PC-3 (cell line): ENCODE measurements around the gene USP12. TPM values are rescaled to one million over a fixed set of nuclear protein-coding genes. Genes with fewer than 3 reads are reported as not detected.

Experiments
- ATAC-seq: fragments of 200-7000 bp; cut with Tn5 transposase; 2 replicates; pipeline ENCODE4 v1.9.1; 2020; ENCODE audit warnings: mild to moderate bottlenecking, moderate library complexity
- BruUV-seq: library from RNA; stranded (reverse); fragments of 400-500 nt; replicated peaks from 2 replicates; lab custom pipeline; 2021; lab: Mats Ljungman, UMichigan
- CTCF ChIA-PET: fragments of 300-600 bp; sonication (Branson Sonifier 250); formaldehyde crosslinking; loops from one replicate; lab custom pipeline; 2022; ENCODE audit warnings: antibody characterized with exemption; lab: Charles Lee
- POLR2A ChIA-PET: fragments of 300-600 bp; sonication (Branson Sonifier 250); formaldehyde crosslinking; loops from one replicate; lab custom pipeline; 2022; ENCODE audit warnings: antibody characterized with exemption; ENCODE audit not compliant: unreplicated experiment; lab: Charles Lee
- DNase-seq: peaks from one replicate; pipeline ENCODE4 v3.0.0-alpha.2; 2015
- H2AFZ ChIP-seq: fragments of 300-600 bp; sonication (generic); 2 replicates; pipeline ENCODE4 v1.6.0; 2016; ENCODE audit warnings: antibody characterized with exemption, low read length
- H3F3A ChIP-seq: fragments of 300-600 bp; sonication (generic); one replicate; pipeline ENCODE4 v1.6.0; 2017; ENCODE audit warnings: antibody characterized with exemption, low read length, control low read depth, mild to moderate bottlenecking; ENCODE audit not compliant: unreplicated experiment
- H3K27ac ChIP-seq: fragments of 300-600 bp; sonication (generic); 2 replicates; pipeline ENCODE4 v1.5.1; 2016; ENCODE audit warnings: mild to moderate bottlenecking, low read length
- H3K27me3 ChIP-seq: fragments of 300-600 bp; sonication (generic); 2 replicates; pipeline ENCODE4 v1.6.1; 2016; ENCODE audit warnings: low read length, mixed read lengths
- H3K36me3 ChIP-seq: fragments of 300-600 bp; sonication (generic); 2 replicates; pipeline ENCODE4 v1.6.1; 2016; ENCODE audit warnings: low read depth, mixed run types, low read length, mixed read lengths
- H3K4me1 ChIP-seq: fragments of 300-600 bp; sonication (generic); 2 replicates; pipeline ENCODE4 v1.5.1; 2016; ENCODE audit warnings: low read length; ENCODE audit not compliant: insufficient read depth
- H3K4me2 ChIP-seq: fragments of 300-600 bp; sonication (generic); 2 replicates; pipeline ENCODE4 v1.6.0; 2016; ENCODE audit warnings: low read length
- H3K4me3 ChIP-seq: fragments of 300-600 bp; sonication (generic); 2 replicates; pipeline ENCODE4 v1.5.1; 2016; ENCODE audit warnings: mild to moderate bottlenecking, low read length, mixed read lengths
- H3K79me2 ChIP-seq: fragments of 300-600 bp; sonication (generic); 2 replicates; pipeline ENCODE4 v1.6.1; 2017; ENCODE audit warnings: low read length, mixed read lengths
- H3K9ac ChIP-seq: fragments of 300-600 bp; sonication (generic); 2 replicates; pipeline ENCODE4 v1.6.0; 2016; ENCODE audit warnings: mild to moderate bottlenecking, low read length
- H3K9me2 ChIP-seq: fragments of 300-600 bp; sonication (generic); replicated peaks from 2 replicates; pipeline ENCODE4 v1.6.1; 2016; ENCODE audit warnings: mixed run types, low read length, mixed read lengths
- H3K9me3 ChIP-seq: fragments of 300-600 bp; sonication (generic); 2 replicates; pipeline ENCODE4 v1.6.1; 2016; ENCODE audit warnings: low read length, mixed read lengths
- H4K20me1 ChIP-seq: fragments of 300-600 bp; sonication (generic); 2 replicates; pipeline ENCODE4 v1.6.1; 2016; ENCODE audit warnings: low read length, mixed read lengths
- EZH2 ChIP-seq: fragments of 300-600 bp; sonication (generic); IDR thresholded peaks from one replicate; pipeline ENCODE4 v1.6.1; 2017; ENCODE audit warnings: antibody characterized with exemption, mild to moderate bottlenecking, low read length; ENCODE audit not compliant: unreplicated experiment
- EZH2phosphoT487 ChIP-seq: fragments of 300-600 bp; sonication (generic); IDR thresholded peaks from 2 replicates; pipeline ENCODE4 v1.6.1; 2018; ENCODE audit warnings: mild to moderate bottlenecking, antibody characterized with exemption, low read length, borderline replicate concordance
- intact Hi-C: fragments of 100-400 bp; cut with micrococcal nuclease; formaldehyde crosslinking; loops from 2 replicates; pipeline ENCODE4 v1.9.0; 2023
- total RNA-seq: library from RNA; depleted of rRNA; stranded (reverse); fragments of >200 nt; gene quantifications from 2 replicates; pipeline ENCODE4 v1.2.3, GENCODE V29; 2014
- TF ChIP-seq, protein P1 (sequence below): fragments of 300-600 bp; sonication (generic); conservative IDR thresholded peaks from 2 replicates; pipeline ENCODE4 v1.5.1; 2017; ENCODE audit warnings: antibody characterized with exemption, low read depth, mild to moderate bottlenecking, low read length

USP12 gene
- total RNA-seq, 1 experiment from 2014 or later, result 24.2 TPM

DNA sequence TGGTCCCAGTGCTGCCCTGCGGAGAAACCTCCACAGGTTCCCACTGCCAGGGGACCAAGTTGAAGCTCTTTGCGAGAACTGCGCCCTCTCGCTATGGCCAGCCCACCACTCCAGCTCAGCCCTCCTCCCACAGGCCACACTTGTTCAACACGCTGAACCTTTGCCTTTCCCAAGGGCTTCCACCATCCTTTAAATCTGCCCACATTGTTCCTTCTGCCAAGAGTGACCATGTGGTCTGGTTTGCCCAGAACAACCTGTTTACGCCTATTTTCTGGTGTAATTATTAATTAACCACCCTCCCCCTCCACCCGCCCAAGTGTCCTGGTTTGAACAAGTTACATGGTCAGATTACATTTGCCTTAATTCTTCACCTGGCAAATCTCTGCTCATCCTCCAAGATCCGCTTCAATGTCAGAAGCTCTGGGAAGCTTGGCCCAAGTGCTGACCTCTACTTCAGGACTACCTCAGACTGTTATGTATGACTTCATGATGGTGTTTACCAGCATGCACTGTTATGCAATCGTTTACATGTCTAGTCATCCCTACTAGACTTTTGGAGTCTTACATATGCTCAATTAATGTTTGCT, 12.0 kb upstream of the USP12 start:
- Histone ChIP-seq H3F3A (peaks cover 3% of the 10 kb centered on the region), H3K4me3 (no peak overlapping the region), H3K36me3 (no peaks in the 10 kb centered on the region), H3K9me3 (no peaks in the 10 kb centered on the region), H3K27ac (peak overlapping the region; percentile 86), H3K4me2 (peak overlapping the region; percentile 56), H3K4me1 (peaks cover 40% of the 10 kb centered on the region), H3K27me3 (no peaks in the 10 kb centered on the region), H3K9me2 (no peaks in the 10 kb centered on the region), H3K79me2 (no peaks in the 10 kb centered on the region), H3K9ac (peak overlapping the region; percentile 46), H2AFZ (no peak overlapping the region), H4K20me1 (no peaks in the 10 kb centered on the region)
- ChIA-PET CTCF (no interaction called here), POLR2A (interaction anchor here (0.5 kb wide), 1 partner anchor 10 kb away, joined by 5 read pairs; no protein-coding TSS in a partner anchor)
- intact Hi-C loops, result no loop called here
- peak; percentile 49 for DNase-seq
- no peak for ATAC-seq
- BruUV-seq, result no TSS peak
- no peak for TF ChIP-seq EZH2phosphoT487
- no peak for TF ChIP-seq EZH2
- TF ChIP-seq, protein P1, sequence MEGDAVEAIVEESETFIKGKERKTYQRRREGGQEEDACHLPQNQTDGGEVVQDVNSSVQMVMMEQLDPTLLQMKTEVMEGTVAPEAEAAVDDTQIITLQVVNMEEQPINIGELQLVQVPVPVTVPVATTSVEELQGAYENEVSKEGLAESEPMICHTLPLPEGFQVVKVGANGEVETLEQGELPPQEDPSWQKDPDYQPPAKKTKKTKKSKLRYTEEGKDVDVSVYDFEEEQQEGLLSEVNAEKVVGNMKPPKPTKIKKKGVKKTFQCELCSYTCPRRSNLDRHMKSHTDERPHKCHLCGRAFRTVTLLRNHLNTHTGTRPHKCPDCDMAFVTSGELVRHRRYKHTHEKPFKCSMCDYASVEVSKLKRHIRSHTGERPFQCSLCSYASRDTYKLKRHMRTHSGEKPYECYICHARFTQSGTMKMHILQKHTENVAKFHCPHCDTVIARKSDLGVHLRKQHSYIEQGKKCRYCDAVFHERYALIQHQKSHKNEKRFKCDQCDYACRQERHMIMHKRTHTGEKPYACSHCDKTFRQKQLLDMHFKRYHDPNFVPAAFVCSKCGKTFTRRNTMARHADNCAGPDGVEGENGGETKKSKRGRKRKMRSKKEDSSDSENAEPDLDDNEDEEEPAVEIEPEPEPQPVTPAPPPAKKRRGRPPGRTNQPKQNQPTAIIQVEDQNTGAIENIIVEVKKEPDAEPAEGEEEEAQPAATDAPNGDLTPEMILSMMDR, result no peak

GRCh38 chr13:27182844-27183497, 11.4 kb upstream of the USP12 start:
- Histone ChIP-seq H3K27me3 (no peaks in the 10 kb centered on the region), H4K20me1 (no peaks in the 10 kb centered on the region), H3K4me3 (peak overlapping the region; percentile 41), H3K9me3 (no peaks in the 10 kb centered on the region), H3K9me2 (no peaks in the 10 kb centered on the region), H3K4me2 (peak overlapping the region; percentile 79), H3K79me2 (no peaks in the 10 kb centered on the region), H3K27ac (peak overlapping the region; percentile 88), H3K9ac (peak overlapping the region; percentile 59), H3F3A (peaks cover 3% of the 10 kb centered on the region), H3K4me1 (peaks cover 39% of the 10 kb centered on the region), H3K36me3 (no peaks in the 10 kb centered on the region), H2AFZ (peak overlapping the region; percentile 77)
- TF ChIP-seq, protein P1, result no peak
- TF ChIP-seq EZH2phosphoT487 (no peak), EZH2 (no peak)
- intact Hi-C loops, result no loop called here
- ATAC-seq (peak; percentile 95), DNase-seq (peak; percentile 94)
- POLR2A ChIA-PET, result interaction anchor here (0.5 kb wide), 1 partner anchor 11 kb away, joined by 5 read pairs; no protein-coding TSS in a partner anchor
- BruUV-seq, result TSS peak; percentile 35
- CTCF ChIA-PET, result no interaction called here

DNA sequence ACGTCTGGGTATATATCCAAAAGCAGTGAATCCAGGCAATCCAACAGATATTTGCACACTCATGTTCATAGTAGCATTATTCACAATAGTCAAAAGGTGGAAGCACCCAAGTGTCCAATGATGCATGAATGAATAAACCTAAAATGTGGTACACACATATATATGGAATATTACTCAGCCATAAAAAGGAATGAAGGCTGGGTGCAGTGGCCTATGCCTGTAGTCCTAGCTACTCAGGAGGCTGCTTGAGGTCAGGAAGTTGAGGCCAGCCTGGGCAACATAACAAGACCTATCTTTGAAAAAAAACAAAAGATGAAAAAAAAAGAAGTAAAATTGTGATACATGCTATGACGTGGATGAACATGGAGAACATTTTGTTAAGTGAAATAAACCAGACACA, 10.4 kb upstream of the USP12 start:
- Histone ChIP-seq H3K4me2 (0 out of 2 replicates have a peak overlapping the region, but pooled peaks have one; percentile 79), H3K27ac (no peak overlapping the region), H3K4me1 (peaks cover 39% of the 10 kb centered on the region), H3F3A (peaks cover 3% of the 10 kb centered on the region), H4K20me1 (no peaks in the 10 kb centered on the region), H3K36me3 (no peaks in the 10 kb centered on the region), H3K9me2 (no peaks in the 10 kb centered on the region), H3K9ac (no peak overlapping the region), H3K9me3 (no peaks in the 10 kb centered on the region), H3K27me3 (no peaks in the 10 kb centered on the region), H2AFZ (no peak overlapping the region), H3K79me2 (no peaks in the 10 kb centered on the region), H3K4me3 (no peak overlapping the region)
- DNase-seq (no peak), ATAC-seq (no peak)
- ChIA-PET CTCF (no interaction called here), POLR2A (no interaction called here)
- no TSS peak for BruUV-seq
- TF ChIP-seq, protein P1, result no peak
- no peak for TF ChIP-seq EZH2
- TF ChIP-seq EZH2phosphoT487, result no peak
- intact Hi-C loops, result no loop called here
